HEK293 (cell line): ENCODE results near the gene OLFM2.
A peak's percentile ranks its signal among the peaks of the same experiment; 100 is the strongest.

Experiments used
- CTCF ChIA-PET: fragments of 350-600 bp; formaldehyde crosslinking; extraction: SDS; loops from one replicate; lab custom pipeline; 2021; ENCODE audit warnings: antibody characterized with exemption; lab: Yijun Ruan, JAX
- POLR2A ChIA-PET: fragments of 300-600 bp; formaldehyde crosslinking; extraction: SDS; loops from one replicate; lab custom pipeline; 2020; ENCODE audit warnings: antibody characterized with exemption, inconsistent platforms; lab: Yijun Ruan, JAX
- H3K27ac ChIP-seq: fragments of 200-500 bp; sonication (Bioruptor generic); 2 replicates; pipeline ENCODE4 v1.5.1; 2014; ENCODE audit warnings: low read depth, low read length, control low read depth, inconsistent platforms; ENCODE audit errors: extremely low read depth
- H3K36me3 ChIP-seq, 2 experiments: fragments of 200-500 bp in 1 of 2; sonication (Bioruptor generic) in 1 of 2; 1 replicate in 1 of 2; 2 replicates in 1 of 2; pipeline ENCODE4 v1.5.1; 2014 to 2017; ENCODE audit warnings: inconsistent platforms in 2 of 2, low read length in 2 of 2; ENCODE audit not compliant: control insufficient read depth in 2 of 2, insufficient read depth in 1 of 2
- H3K4me1 ChIP-seq: fragments of 200-500 bp; sonication (Bioruptor generic); 2 replicates; pipeline ENCODE4 v1.5.1; 2014; ENCODE audit warnings: mild to moderate bottlenecking, low read length, inconsistent platforms; ENCODE audit not compliant: control insufficient read depth, insufficient read depth
- H3K4me3 ChIP-seq: 2 replicates; pipeline ENCODE4 v1.5.1; 2011; ENCODE audit warnings: low read depth, mild to moderate bottlenecking, control low read depth, low read length, moderate library complexity
- H3K9me3 ChIP-seq: fragments of 200-500 bp; sonication (Bioruptor generic); 2 replicates; pipeline ENCODE4 v1.5.1; 2014; ENCODE audit warnings: low read depth, low read length, inconsistent platforms; ENCODE audit not compliant: control insufficient read depth, insufficient read depth
- BCL11A ChIP-seq: fragments of 450-650 bp; formaldehyde crosslinking; IDR thresholded peaks from 2 replicates; pipeline ENCODE4 v1.5.1; 2016; ENCODE audit warnings: low read depth, missing biosample characterization, missing genetic modification characterization
- FEZF1 ChIP-seq: fragments of 450-650 bp; formaldehyde crosslinking; IDR thresholded peaks from 2 replicates; pipeline ENCODE4 v1.5.1; 2016; ENCODE audit warnings: missing biosample characterization, missing genetic modification characterization
- YY2 ChIP-seq: fragments of 450-650 bp; formaldehyde crosslinking; IDR thresholded peaks from 2 replicates; pipeline ENCODE4 v1.5.1; 2016; ENCODE audit warnings: missing biosample characterization, missing genetic modification characterization
- ZBTB26 ChIP-seq: fragments of 450-650 bp; formaldehyde crosslinking; optimal IDR thresholded peaks from 2 replicates; pipeline ENCODE3; 2016; ENCODE audit warnings: missing biosample characterization, mild to moderate bottlenecking, missing genetic modification characterization
- ZFHX2 ChIP-seq: fragments of 450-650 bp; formaldehyde crosslinking; conservative IDR thresholded peaks from 2 replicates; pipeline ENCODE4 v1.5.1; 2016; ENCODE audit warnings: missing biosample characterization, missing genetic modification characterization
- ZNF148 ChIP-seq: fragments of 450-650 bp; formaldehyde crosslinking; IDR thresholded peaks from 2 replicates; pipeline ENCODE4 v1.5.0; 2017; ENCODE audit warnings: missing biosample characterization, missing genetic modification characterization, borderline replicate concordance
- ZNF174 ChIP-seq: fragments of 450-650 bp; formaldehyde crosslinking; IDR thresholded peaks from 2 replicates; pipeline ENCODE4 v1.5.0; 2017; ENCODE audit warnings: missing biosample characterization, mild to moderate bottlenecking, missing genetic modification characterization
- ZNF426 ChIP-seq: fragments of 450-650 bp; formaldehyde crosslinking; IDR thresholded peaks from 2 replicates; pipeline ENCODE4 v1.5.1; 2017; ENCODE audit warnings: missing biosample characterization, missing genetic modification characterization, mild to moderate bottlenecking, inconsistent platforms, moderate library complexity
- ZNF660 ChIP-seq: fragments of 450-650 bp; IDR thresholded peaks from 2 replicates; pipeline ENCODE4 v1.5.1; 2018; ENCODE audit warnings: missing biosample characterization, mild to moderate bottlenecking, missing genetic modification characterization
- ZNF707 ChIP-seq: fragments of 450-650 bp; formaldehyde crosslinking; IDR thresholded peaks from 2 replicates; pipeline ENCODE4 v1.5.1; 2016; ENCODE audit warnings: missing biosample characterization, missing genetic modification characterization
- TF ChIP-seq, protein P1 (sequence below): fragments of 450-650 bp; IDR thresholded peaks from 2 replicates; pipeline ENCODE4 v1.5.1; 2018; ENCODE audit warnings: missing biosample characterization, missing genetic modification characterization
- TF ChIP-seq, protein P2 (sequence below): fragments of 450-650 bp; formaldehyde crosslinking; IDR thresholded peaks from 2 replicates; pipeline ENCODE4 v1.5.1; 2016; ENCODE audit warnings: missing biosample characterization, missing genetic modification characterization
- TF ChIP-seq, protein P3 (sequence below): fragments of 450-650 bp; formaldehyde crosslinking; IDR thresholded peaks from 2 replicates; pipeline ENCODE4 v1.5.1; 2017; ENCODE audit warnings: missing biosample characterization, missing genetic modification characterization

OLFM2 gene

DNA sequence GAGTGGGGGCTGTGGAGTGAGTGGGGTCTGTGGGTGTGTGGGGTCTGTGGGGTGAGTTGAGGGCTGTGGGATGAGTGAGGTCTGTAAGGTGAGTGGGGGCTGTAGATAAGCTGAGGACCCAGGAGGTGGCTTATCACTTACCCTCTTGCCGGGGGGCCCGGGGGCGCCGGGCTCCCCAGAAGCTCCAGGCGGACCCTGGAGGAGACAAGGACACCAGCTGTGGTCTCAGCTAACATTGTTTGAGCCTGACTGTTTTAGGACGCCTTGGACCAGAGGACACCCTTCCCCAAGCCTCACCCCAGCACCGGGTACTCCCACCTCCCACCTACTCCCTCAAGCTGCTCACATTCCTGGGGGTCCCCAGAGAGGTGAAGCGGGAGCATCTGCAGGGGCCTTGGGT lies 34.2 kb upstream of the OLFM2 start:
- H3K27ac ChIP-seq = no peak overlapping the region
- no peaks in the 10 kb centered on the region for H3K36me3 ChIP-seq
- H3K4me1 ChIP-seq = peaks cover 2% of the 10 kb centered on the region; the same call in 1 of the 2 replicates
- H3K9me3 ChIP-seq = no peaks in the 10 kb centered on the region
- TF ChIP-seq ZFHX2 (tag by site-specific recombination) (0 out of 2 replicates have a peak, but pooled peaks have one; percentile 8), ZNF174 (no peak), FEZF1 (tag by site-specific recombination) (no peak), ZNF148 (tag by site-specific recombination) (no peak), ZNF426 (tag by site-specific recombination) (no peak), YY2 (no peak), ZNF707 (tag by site-specific recombination) (no peak)
- POLR2A ChIA-PET = no interaction called here
- CTCF ChIA-PET = interaction anchor here (0.8 kb wide), 1 partner anchor 30 kb away, joined by 3 read pairs; no protein-coding TSS in a partner anchor
- no peak overlapping the region for H3K4me3 ChIP-seq

- H3K27ac ChIP-seq = no peak overlapping the region
- H3K9me3 ChIP-seq = no peaks in the 10 kb centered on the region
- H3K36me3 ChIP-seq = no peaks in the 10 kb centered on the region
- CTCF ChIA-PET = no interaction called here
- TF ChIP-seq ZNF660 (no peak), ZBTB26 (no peak)
- TF ChIP-seq, protein P1, sequence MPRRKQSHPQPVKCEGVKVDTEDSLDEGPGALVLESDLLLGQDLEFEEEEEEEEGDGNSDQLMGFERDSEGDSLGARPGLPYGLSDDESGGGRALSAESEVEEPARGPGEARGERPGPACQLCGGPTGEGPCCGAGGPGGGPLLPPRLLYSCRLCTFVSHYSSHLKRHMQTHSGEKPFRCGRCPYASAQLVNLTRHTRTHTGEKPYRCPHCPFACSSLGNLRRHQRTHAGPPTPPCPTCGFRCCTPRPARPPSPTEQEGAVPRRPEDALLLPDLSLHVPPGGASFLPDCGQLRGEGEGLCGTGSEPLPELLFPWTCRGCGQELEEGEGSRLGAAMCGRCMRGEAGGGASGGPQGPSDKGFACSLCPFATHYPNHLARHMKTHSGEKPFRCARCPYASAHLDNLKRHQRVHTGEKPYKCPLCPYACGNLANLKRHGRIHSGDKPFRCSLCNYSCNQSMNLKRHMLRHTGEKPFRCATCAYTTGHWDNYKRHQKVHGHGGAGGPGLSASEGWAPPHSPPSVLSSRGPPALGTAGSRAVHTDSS (tag by site-specific recombination) = no peak
- TF ChIP-seq, protein P2, sequence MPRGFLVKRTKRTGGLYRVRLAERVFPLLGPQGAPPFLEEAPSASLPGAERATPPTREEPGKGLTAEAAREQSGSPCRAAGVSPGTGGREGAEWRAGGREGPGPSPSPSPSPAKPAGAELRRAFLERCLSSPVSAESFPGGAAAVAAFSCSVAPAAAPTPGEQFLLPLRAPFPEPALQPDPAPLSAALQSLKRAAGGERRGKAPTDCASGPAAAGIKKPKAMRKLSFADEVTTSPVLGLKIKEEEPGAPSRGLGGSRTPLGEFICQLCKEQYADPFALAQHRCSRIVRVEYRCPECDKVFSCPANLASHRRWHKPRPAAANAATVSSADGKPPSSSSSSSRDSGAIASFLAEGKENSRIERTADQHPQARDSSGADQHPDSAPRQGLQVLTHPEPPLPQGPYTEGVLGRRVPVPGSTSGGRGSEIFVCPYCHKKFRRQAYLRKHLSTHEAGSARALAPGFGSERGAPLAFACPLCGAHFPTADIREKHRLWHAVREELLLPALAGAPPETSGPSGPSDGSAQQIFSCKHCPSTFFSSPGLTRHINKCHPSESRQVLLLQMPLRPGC (tag by site-specific recombination) = no peak
- H3K4me3 ChIP-seq = no peak overlapping the region
- POLR2A ChIA-PET = no interaction called here
- peaks cover 2% of the 10 kb centered on the region; the same call in 1 of the 2 replicates for H3K4me1 ChIP-seq
Observed at GRCh38 chr19:9969688-9969975, 33.3 kb upstream of the OLFM2 start.

DNA sequence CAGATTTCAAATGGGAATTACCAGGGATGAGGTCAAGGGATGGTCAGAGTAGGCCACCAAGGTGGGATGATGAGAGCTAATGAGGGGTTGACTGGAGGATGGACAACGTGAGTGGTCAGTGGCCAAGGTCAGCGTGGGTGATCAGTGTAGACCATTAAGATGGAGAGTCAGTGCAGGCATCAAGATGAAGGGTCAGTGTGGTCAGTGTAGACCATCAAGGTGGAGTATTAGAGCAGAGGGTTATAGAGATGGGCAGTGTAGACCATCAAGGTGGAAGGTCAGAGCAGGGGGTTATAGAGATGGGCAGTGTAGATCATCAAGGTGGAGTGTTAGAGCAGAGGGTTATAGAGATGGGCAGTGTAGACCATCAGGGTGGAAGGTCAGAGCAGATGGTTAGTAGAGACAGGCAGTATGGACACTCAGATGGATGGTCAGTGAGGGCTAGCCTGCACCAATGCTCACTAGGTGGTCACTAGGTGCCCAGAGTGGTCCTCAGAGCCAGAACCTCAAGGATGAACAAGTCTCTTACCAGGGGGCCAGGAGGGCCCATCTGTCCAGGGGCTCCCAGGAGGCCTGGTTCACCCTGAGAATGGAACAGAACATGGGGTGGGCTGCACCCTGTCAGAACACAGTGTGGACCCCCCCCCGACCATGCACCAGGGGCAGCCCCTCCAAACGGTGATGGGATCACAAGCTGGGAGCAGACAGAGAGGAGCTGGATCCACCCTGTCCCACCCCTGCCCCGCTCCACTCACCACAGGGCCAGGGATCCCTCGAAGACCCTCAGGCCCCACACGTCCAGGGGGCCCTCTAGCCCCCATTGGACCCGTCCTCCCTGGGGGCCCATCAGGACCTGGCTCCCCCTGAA lies 32.7 kb upstream of the OLFM2 start:
- Histone ChIP-seq H3K9me3 (no peaks in the 10 kb centered on the region), H3K4me3 (no peak overlapping the region), H3K36me3 (no peaks in the 10 kb centered on the region), H3K4me1 (peaks cover 2% of the 10 kb centered on the region; the same call in 1 of the 2 replicates), H3K27ac (no peak overlapping the region)
- POLR2A ChIA-PET = no interaction called here
- 0 out of 2 replicates have a peak, but pooled peaks have one; percentile 48 for TF ChIP-seq BCL11A (tag by site-specific recombination)
- TF ChIP-seq, protein P3, sequence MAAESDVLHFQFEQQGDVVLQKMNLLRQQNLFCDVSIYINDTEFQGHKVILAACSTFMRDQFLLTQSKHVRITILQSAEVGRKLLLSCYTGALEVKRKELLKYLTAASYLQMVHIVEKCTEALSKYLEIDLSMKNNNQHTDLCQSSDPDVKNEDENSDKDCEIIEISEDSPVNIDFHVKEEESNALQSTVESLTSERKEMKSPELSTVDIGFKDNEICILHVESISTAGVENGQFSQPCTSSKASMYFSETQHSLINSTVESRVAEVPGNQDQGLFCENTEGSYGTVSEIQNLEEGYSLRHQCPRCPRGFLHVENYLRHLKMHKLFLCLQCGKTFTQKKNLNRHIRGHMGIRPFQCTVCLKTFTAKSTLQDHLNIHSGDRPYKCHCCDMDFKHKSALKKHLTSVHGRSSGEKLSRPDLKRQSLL (tag by site-specific recombination) = no peak
- CTCF ChIA-PET = interaction anchor here (0.6 kb wide), 1 partner anchor 150 kb away, joined by 3 read pairs; no protein-coding TSS in a partner anchor
